PC-3 (cell line): Measurements from ENCODE around the gene NUB1. TPM values are rescaled to one million over a fixed set of nuclear protein-coding genes. Genes with fewer than 3 reads are reported as not detected.

ENCODE experiments used
- ATAC-seq: fragments of 200-7000 bp; cut with Tn5 transposase; 2 replicates; pipeline ENCODE4 v1.9.1; 2020; ENCODE audit warnings: mild to moderate bottlenecking, moderate library complexity
- BruUV-seq: library from RNA; stranded (reverse); fragments of 400-500 nt; replicated peaks from 2 replicates; lab custom pipeline; 2021; lab: Mats Ljungman, UMichigan
- CTCF ChIA-PET: fragments of 300-600 bp; sonication (Branson Sonifier 250); formaldehyde crosslinking; loops from one replicate; lab custom pipeline; 2022; ENCODE audit warnings: antibody characterized with exemption; lab: Charles Lee
- POLR2A ChIA-PET: fragments of 300-600 bp; sonication (Branson Sonifier 250); formaldehyde crosslinking; loops from one replicate; lab custom pipeline; 2022; ENCODE audit warnings: antibody characterized with exemption; ENCODE audit not compliant: unreplicated experiment; lab: Charles Lee
- DNase-seq: peaks from one replicate; pipeline ENCODE4 v3.0.0-alpha.2; 2015
- H2AFZ ChIP-seq: fragments of 300-600 bp; sonication (generic); 2 replicates; pipeline ENCODE4 v1.6.0; 2016; ENCODE audit warnings: antibody characterized with exemption, low read length
- H3F3A ChIP-seq: fragments of 300-600 bp; sonication (generic); one replicate; pipeline ENCODE4 v1.6.0; 2017; ENCODE audit warnings: antibody characterized with exemption, low read length, control low read depth, mild to moderate bottlenecking; ENCODE audit not compliant: unreplicated experiment
- H3K27ac ChIP-seq: fragments of 300-600 bp; sonication (generic); 2 replicates; pipeline ENCODE4 v1.5.1; 2016; ENCODE audit warnings: mild to moderate bottlenecking, low read length
- H3K27me3 ChIP-seq: fragments of 300-600 bp; sonication (generic); 2 replicates; pipeline ENCODE4 v1.6.1; 2016; ENCODE audit warnings: low read length, mixed read lengths
- H3K36me3 ChIP-seq: fragments of 300-600 bp; sonication (generic); 2 replicates; pipeline ENCODE4 v1.6.1; 2016; ENCODE audit warnings: low read depth, mixed run types, low read length, mixed read lengths
- H3K4me1 ChIP-seq: fragments of 300-600 bp; sonication (generic); 2 replicates; pipeline ENCODE4 v1.5.1; 2016; ENCODE audit warnings: low read length; ENCODE audit not compliant: insufficient read depth
- H3K4me2 ChIP-seq: fragments of 300-600 bp; sonication (generic); 2 replicates; pipeline ENCODE4 v1.6.0; 2016; ENCODE audit warnings: low read length
- H3K4me3 ChIP-seq: fragments of 300-600 bp; sonication (generic); 2 replicates; pipeline ENCODE4 v1.5.1; 2016; ENCODE audit warnings: mild to moderate bottlenecking, low read length, mixed read lengths
- H3K79me2 ChIP-seq: fragments of 300-600 bp; sonication (generic); 2 replicates; pipeline ENCODE4 v1.6.1; 2017; ENCODE audit warnings: low read length, mixed read lengths
- H3K9ac ChIP-seq: fragments of 300-600 bp; sonication (generic); 2 replicates; pipeline ENCODE4 v1.6.0; 2016; ENCODE audit warnings: mild to moderate bottlenecking, low read length
- H3K9me2 ChIP-seq: fragments of 300-600 bp; sonication (generic); replicated peaks from 2 replicates; pipeline ENCODE4 v1.6.1; 2016; ENCODE audit warnings: mixed run types, low read length, mixed read lengths
- H3K9me3 ChIP-seq: fragments of 300-600 bp; sonication (generic); 2 replicates; pipeline ENCODE4 v1.6.1; 2016; ENCODE audit warnings: low read length, mixed read lengths
- H4K20me1 ChIP-seq: fragments of 300-600 bp; sonication (generic); 2 replicates; pipeline ENCODE4 v1.6.1; 2016; ENCODE audit warnings: low read length, mixed read lengths
- EZH2 ChIP-seq: fragments of 300-600 bp; sonication (generic); IDR thresholded peaks from one replicate; pipeline ENCODE4 v1.6.1; 2017; ENCODE audit warnings: antibody characterized with exemption, mild to moderate bottlenecking, low read length; ENCODE audit not compliant: unreplicated experiment
- EZH2phosphoT487 ChIP-seq: fragments of 300-600 bp; sonication (generic); IDR thresholded peaks from 2 replicates; pipeline ENCODE4 v1.6.1; 2018; ENCODE audit warnings: mild to moderate bottlenecking, antibody characterized with exemption, low read length, borderline replicate concordance
- intact Hi-C: fragments of 100-400 bp; cut with micrococcal nuclease; formaldehyde crosslinking; loops from 2 replicates; pipeline ENCODE4 v1.9.0; 2023
- total RNA-seq: library from RNA; depleted of rRNA; stranded (reverse); fragments of >200 nt; gene quantifications from 2 replicates; pipeline ENCODE4 v1.2.3, GENCODE V29; 2014
- TF ChIP-seq, protein P1 (sequence below): fragments of 300-600 bp; sonication (generic); conservative IDR thresholded peaks from 2 replicates; pipeline ENCODE4 v1.5.1; 2017; ENCODE audit warnings: antibody characterized with exemption, low read depth, mild to moderate bottlenecking, low read length

Gene NUB1
- total RNA-seq, 1 experiment from 2014 or later, result 40.1 TPM

DNA sequence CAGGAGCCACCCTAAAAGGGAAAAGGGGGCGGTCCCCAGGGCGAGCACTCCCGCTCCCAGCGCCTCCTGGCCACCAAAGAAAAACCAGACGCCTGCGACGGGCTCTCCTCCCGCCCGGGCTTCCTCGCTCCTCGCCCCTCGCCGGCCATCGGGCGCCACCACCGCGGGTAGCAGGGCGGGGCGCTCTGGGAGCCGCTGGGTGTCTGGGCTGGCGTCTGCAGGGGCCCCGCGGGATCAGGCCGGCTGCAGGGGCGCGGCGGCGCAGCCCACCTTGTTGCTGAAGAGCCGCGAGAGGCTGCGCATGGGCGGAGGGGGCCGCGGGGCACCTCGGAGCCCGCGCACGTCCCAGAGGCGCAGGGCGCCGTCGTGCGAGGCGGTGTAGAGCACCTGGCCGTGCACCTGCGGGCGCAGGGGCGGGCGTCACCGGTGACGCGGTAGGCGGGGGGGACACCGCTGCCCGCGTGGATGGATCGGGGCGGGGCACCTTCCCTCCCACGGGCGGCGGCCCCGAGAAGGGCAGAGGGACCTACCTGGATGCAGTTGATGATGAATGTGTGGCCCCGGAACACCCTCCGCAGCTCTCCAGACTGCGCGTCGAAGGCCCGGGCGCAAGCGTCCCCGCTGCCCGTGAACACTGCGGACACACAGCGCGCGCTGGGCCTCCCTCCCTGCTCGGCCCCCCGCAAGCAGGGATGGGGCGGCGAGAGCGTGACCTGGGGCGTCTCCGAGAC, 39.9 kb downstream of the NUB1 start:
- H3K9ac ChIP-seq, result no peak overlapping the region
- H3K4me2 ChIP-seq, result no peak overlapping the region
- TF ChIP-seq, protein P1, sequence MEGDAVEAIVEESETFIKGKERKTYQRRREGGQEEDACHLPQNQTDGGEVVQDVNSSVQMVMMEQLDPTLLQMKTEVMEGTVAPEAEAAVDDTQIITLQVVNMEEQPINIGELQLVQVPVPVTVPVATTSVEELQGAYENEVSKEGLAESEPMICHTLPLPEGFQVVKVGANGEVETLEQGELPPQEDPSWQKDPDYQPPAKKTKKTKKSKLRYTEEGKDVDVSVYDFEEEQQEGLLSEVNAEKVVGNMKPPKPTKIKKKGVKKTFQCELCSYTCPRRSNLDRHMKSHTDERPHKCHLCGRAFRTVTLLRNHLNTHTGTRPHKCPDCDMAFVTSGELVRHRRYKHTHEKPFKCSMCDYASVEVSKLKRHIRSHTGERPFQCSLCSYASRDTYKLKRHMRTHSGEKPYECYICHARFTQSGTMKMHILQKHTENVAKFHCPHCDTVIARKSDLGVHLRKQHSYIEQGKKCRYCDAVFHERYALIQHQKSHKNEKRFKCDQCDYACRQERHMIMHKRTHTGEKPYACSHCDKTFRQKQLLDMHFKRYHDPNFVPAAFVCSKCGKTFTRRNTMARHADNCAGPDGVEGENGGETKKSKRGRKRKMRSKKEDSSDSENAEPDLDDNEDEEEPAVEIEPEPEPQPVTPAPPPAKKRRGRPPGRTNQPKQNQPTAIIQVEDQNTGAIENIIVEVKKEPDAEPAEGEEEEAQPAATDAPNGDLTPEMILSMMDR, result no peak
- TF ChIP-seq EZH2phosphoT487, result no peak
- no peak for TF ChIP-seq EZH2
- H3K27me3 ChIP-seq, result no peaks in the 10 kb centered on the region
- ChIA-PET CTCF (no interaction called here), POLR2A (no interaction called here)
- no peak overlapping the region for H3K27ac ChIP-seq
- no peak overlapping the region for H2AFZ ChIP-seq
- no peaks in the 10 kb centered on the region for H3F3A ChIP-seq
- H3K79me2 ChIP-seq, result no peaks in the 10 kb centered on the region
- no peak overlapping the region for H3K4me3 ChIP-seq
- intact Hi-C loops, result no loop called here
- H4K20me1 ChIP-seq, result no peaks in the 10 kb centered on the region
- H3K4me1 ChIP-seq, result no peaks in the 10 kb centered on the region
- no peaks in the 10 kb centered on the region for H3K9me3 ChIP-seq
- no peak for ATAC-seq
- BruUV-seq, result no TSS peak
- no peaks in the 10 kb centered on the region for H3K36me3 ChIP-seq
- no peak for DNase-seq
- H3K9me2 ChIP-seq, result no peaks in the 10 kb centered on the region

DNA sequence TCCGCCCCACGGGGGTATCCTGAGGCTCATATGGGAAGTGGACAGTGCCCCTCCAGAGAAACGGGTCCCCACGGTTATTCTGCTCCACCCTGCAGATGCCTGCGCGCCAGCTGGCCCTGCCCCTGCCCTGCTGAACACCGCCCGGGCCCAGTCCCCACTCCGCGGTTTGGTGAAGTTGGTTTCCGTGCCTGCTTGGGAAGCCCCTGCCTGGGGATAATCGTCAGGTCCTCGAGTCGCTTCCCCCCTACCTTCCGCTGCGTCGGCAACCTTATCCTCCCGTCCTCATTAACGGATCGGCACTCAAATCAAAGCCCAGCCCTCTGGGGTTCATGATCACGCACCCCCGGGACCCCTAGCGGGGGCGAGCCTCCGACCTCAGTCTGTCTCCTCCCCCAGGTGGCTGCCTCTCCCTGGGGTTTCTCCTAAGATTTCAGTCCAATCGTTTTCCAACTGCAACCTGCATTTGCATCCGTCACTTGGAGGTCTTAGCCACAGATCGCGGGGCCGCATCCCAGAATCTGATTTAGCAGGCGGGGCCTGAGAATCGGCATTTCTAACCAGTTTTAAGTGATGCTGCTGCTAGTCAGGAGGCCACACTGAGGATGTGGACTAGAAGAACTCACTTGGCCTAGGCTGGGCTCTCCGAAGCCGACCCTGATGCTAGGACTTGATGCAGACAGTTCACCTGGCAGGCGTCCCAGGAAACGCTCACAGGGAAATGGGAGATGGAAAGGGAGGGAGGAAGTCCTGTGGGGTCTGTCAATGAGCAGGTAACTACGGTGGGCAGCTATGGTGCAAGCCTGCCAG, 40.7 kb downstream of the NUB1 start:
- no peaks in the 10 kb centered on the region for H3K79me2 ChIP-seq
- intact Hi-C loops, result no loop called here
- H4K20me1 ChIP-seq, result no peaks in the 10 kb centered on the region
- H3K36me3 ChIP-seq, result no peaks in the 10 kb centered on the region
- no peaks in the 10 kb centered on the region for H3K9me3 ChIP-seq
- H3K9me2 ChIP-seq, result no peaks in the 10 kb centered on the region
- no peak overlapping the region for H3K4me3 ChIP-seq
- no peak overlapping the region for H3K4me2 ChIP-seq
- BruUV-seq, result no TSS peak
- no peaks in the 10 kb centered on the region for H3K27me3 ChIP-seq
- CTCF ChIA-PET, result no interaction called here
- DNase-seq (no peak), ATAC-seq (no peak)
- TF ChIP-seq EZH2phosphoT487, result no peak
- TF ChIP-seq EZH2, result no peak
- TF ChIP-seq, protein P1, result no peak
- no peak overlapping the region for H2AFZ ChIP-seq
- no peak overlapping the region for H3K9ac ChIP-seq
- H3F3A ChIP-seq, result no peaks in the 10 kb centered on the region
- H3K27ac ChIP-seq, result no peak overlapping the region
- H3K4me1 ChIP-seq, result no peaks in the 10 kb centered on the region
- POLR2A ChIA-PET, result no interaction called here
